NCI-H146 (cell line): Measurements from ENCODE around the gene GIMAP2.
"Not testable (repeated sequence)": the region's sequence is repeated elsewhere in the genome, so short reads cannot be mapped to it uniquely, and the experiment has no call there.

ENCODE experiments used
- DNase-seq: peaks from one replicate; lab custom pipeline; 2025; lab: John Stamatoyannopoulos, UW

GIMAP2 gene

GRCh38 chr7:150685219-150686029 lies at the start of gene GIMAP2:
GIMAP2 (plus strand) TSS chr7:150685706; CDS start chr7:150687060, 1,354 bp downstream.
- no peak for DNase-seq

- no peak for DNase-seq
These were observed 43.7 kb upstream of the GIMAP2 start for GRCh38 chr7:150641854-150642253.

GRCh38 chr7:150642926-150643325 lies 42.6 kb upstream of the GIMAP2 start:
- DNase-seq = no peak

GRCh38 chr7:150645259-150646020 lies 40.1 kb upstream of the GIMAP2 start:
- DNase-seq = no peak

GRCh38 chr7:150648353-150649079 lies 37.0 kb upstream of the GIMAP2 start:
- no peak for DNase-seq

GRCh38 chr7:150649080-150649385 lies 36.5 kb upstream of the GIMAP2 start:
- no peak for DNase-seq

GRCh38 chr7:150654692-150655091 lies 30.8 kb upstream of the GIMAP2 start:
- DNase-seq = no peak

GRCh38 chr7:150656047-150656446 lies 29.5 kb upstream of the GIMAP2 start:
- no peak for DNase-seq

GRCh38 chr7:150657526-150657925 lies 28.0 kb upstream of the GIMAP2 start:
- no peak for DNase-seq

GRCh38 chr7:150660939-150661613 lies 24.4 kb upstream of the GIMAP2 start:
- DNase-seq = no peak

- DNase-seq = not testable (repeated sequence)
These were observed 22.7 kb upstream of the GIMAP2 start for GRCh38 chr7:150662821-150663220.

- DNase-seq = no peak
These were observed 21.6 kb upstream of the GIMAP2 start for GRCh38 chr7:150663802-150664494.

GRCh38 chr7:150665089-150665748 lies 20.3 kb upstream of the GIMAP2 start:
- no peak for DNase-seq

- no peak for DNase-seq
These were observed 19.6 kb upstream of the GIMAP2 start for GRCh38 chr7:150665896-150666295.

- DNase-seq = no peak
These were observed 19.1 kb upstream of the GIMAP2 start for GRCh38 chr7:150666412-150666811.

GRCh38 chr7:150668472-150668911 lies 17.0 kb upstream of the GIMAP2 start:
- no peak for DNase-seq

GRCh38 chr7:150668977-150669376 lies 16.5 kb upstream of the GIMAP2 start:
- no peak for DNase-seq

- not testable (repeated sequence) for DNase-seq
These were observed 13.5 kb upstream of the GIMAP2 start for GRCh38 chr7:150671798-150672585.

GRCh38 chr7:150675714-150676113 lies 9.8 kb upstream of the GIMAP2 start:
- no peak for DNase-seq

GRCh38 chr7:150676276-150676675 lies 9.2 kb upstream of the GIMAP2 start:
- DNase-seq = not testable (repeated sequence)
